GM18867 (cell line): ENCODE data around the gene EFCAB9.
"Not testable (repeated sequence)": the region's sequence is repeated elsewhere in the genome, so short reads cannot be mapped to it uniquely, and the experiment has no call there.

Experiments
- ATAC-seq: cut with Tn5 transposase; IDR thresholded peaks from one replicate; pipeline ENCODE4 v1.9.1; 2021; ENCODE audit warnings: mild to moderate bottlenecking, moderate library complexity; ENCODE audit not compliant: unreplicated experiment

Gene EFCAB9

GRCh38 chr5:172187118-172188032, 6.6 kb upstream of the EFCAB9 start:
- ATAC-seq = peak; percentile 28

- ATAC-seq = peak; percentile 76
Observed at GRCh38 chr5:172188033-172188892, 5.7 kb upstream of the EFCAB9 start, which contains the start of gene STK10. Gene STK10, minus strand, starts transcription at chr5:172188224. Its CDS starts 182 bp downstream, at chr5:172188042.

GRCh38 chr5:172188893-172189692, 4.9 kb upstream of the EFCAB9 start:
- ATAC-seq = no peak

GRCh38 chr5:172189693-172190296, 4.2 kb upstream of the EFCAB9 start:
- no peak for ATAC-seq

- no peak for ATAC-seq
Observed at GRCh38 chr5:172194985-172195774, 1.2 kb downstream of the EFCAB9 start.

GRCh38 chr5:172197775-172198174, 3.8 kb downstream of the EFCAB9 start:
- not testable (repeated sequence) for ATAC-seq

- no peak for ATAC-seq
Observed at GRCh38 chr5:172199446-172199845, 5.5 kb downstream of the EFCAB9 start.

GRCh38 chr5:172200476-172200875, 6.5 kb downstream of the EFCAB9 start:
- ATAC-seq = no peak

- not testable (repeated sequence) for ATAC-seq
Observed at GRCh38 chr5:172205984-172206383, 12.0 kb downstream of the EFCAB9 start.

GRCh38 chr5:172207511-172207910, 13.5 kb downstream of the EFCAB9 start:
- no peak for ATAC-seq

- ATAC-seq = no peak
Observed at GRCh38 chr5:172209714-172210113, 15.7 kb downstream of the EFCAB9 start.

GRCh38 chr5:172211676-172212075, 17.7 kb downstream of the EFCAB9 start:
- no peak for ATAC-seq

- ATAC-seq = no peak
Observed at GRCh38 chr5:172213126-172213525, 19.2 kb downstream of the EFCAB9 start.

- ATAC-seq = no peak
Observed at GRCh38 chr5:172216345-172216744, 22.4 kb downstream of the EFCAB9 start.

GRCh38 chr5:172219296-172219695, 25.3 kb downstream of the EFCAB9 start:
- no peak for ATAC-seq

- peak; percentile 82 for ATAC-seq
Observed at GRCh38 chr5:172223901-172224873, 30.2 kb downstream of the EFCAB9 start.

- no peak for ATAC-seq
Observed at GRCh38 chr5:172224996-172225395, 31.0 kb downstream of the EFCAB9 start.

GRCh38 chr5:172229904-172230303, 35.9 kb downstream of the EFCAB9 start:
- no peak for ATAC-seq
